Uterus (tissue), 4 donors: Measurements from ENCODE around the gene VIPR2. TPM values are rescaled to one million over a fixed set of nuclear protein-coding genes. Genes with fewer than 3 reads are reported as not detected.

Experiments used
- DNase-seq, 2 donors: peaks; one replicate each; pipeline ENCODE4 v3.0.0-alpha.2; 2019 to 2020
- H3K27ac ChIP-seq, 2 donors: fragments of 200-600 bp; sonication (generic); 1 replicate in 1 of 2; 2 replicates in 1 of 2; pipeline ENCODE4 v1.5.1; 2016 to 2018
- H3K27me3 ChIP-seq, 2 donors: fragments of 200-600 bp; sonication (generic); one replicate each; pipeline ENCODE4 v1.5.1; 2018 to 2019; ENCODE audit warnings: control low read depth in 1 of 2
- H3K36me3 ChIP-seq, 2 donors: fragments of 200-600 bp; sonication (generic); one replicate each; pipeline ENCODE4 v1.5.1; 2019; ENCODE audit warnings: control low read depth in 1 of 2
- H3K4me1 ChIP-seq, 2 donors: fragments of 200-600 bp; sonication (generic); one replicate each; pipeline ENCODE4 v1.5.1; 2018 to 2019; ENCODE audit warnings: control low read depth in 1 of 2
- H3K4me3 ChIP-seq, 2 donors: fragments of 200-600 bp; sonication (generic); 1 replicate in 1 of 2; 2 replicates in 1 of 2; pipeline ENCODE4 v1.5.1; 2018 to 2019; ENCODE audit warnings: mild to moderate bottlenecking in 1 of 2
- H3K9me3 ChIP-seq, 2 donors: fragments of 200-600 bp; sonication (generic); one replicate each; pipeline ENCODE4 v1.5.1; 2019; ENCODE audit warnings: control low read depth in 1 of 2
- POLR2A ChIP-seq, 2 donors: fragments of 450-650 bp; IDR thresholded peaks; one replicate each; pipeline ENCODE4 v1.6.1; 2016; ENCODE audit warnings: antibody characterized with exemption in 2 of 2, mild to moderate bottlenecking in 1 of 2, moderate library complexity in 1 of 2
- intact Hi-C: fragments of 100-400 bp; cut with DNase I; formaldehyde crosslinking; loops from one replicate; pipeline ENCODE4 v1.15.1; 2023; ENCODE audit warnings: low total_unique reads
- total RNA-seq, 4 donors: library from RNA; depleted of rRNA in 3 of 4; stranded (reverse); fragments of >200 nt in 3 of 4; gene quantifications; one replicate each; pipeline versions ENCODE4 v1.1.0 to v1.2.4, GENCODE V29; 2014 to 2023
- TF ChIP-seq, protein P1 (sequence below), 4 experiments: fragments of 200-600 bp in 2 of 4; fragments of 450-650 bp in 2 of 4; sonication (generic) in 2 of 4; IDR thresholded peaks; one replicate each; pipeline ENCODE4 v1.5.1; 2016 to 2019; ENCODE audit warnings: antibody characterized with exemption in 4 of 4, mild to moderate bottlenecking in 2 of 4, moderate library complexity in 1 of 4
- donor health status: DM: yes; HTN: yes; CAD: no.

VIPR2 gene
- total RNA-seq, 4 donors from 2014 or later, result 3.1 to 9.8 (median 4.5) TPM

DNA sequence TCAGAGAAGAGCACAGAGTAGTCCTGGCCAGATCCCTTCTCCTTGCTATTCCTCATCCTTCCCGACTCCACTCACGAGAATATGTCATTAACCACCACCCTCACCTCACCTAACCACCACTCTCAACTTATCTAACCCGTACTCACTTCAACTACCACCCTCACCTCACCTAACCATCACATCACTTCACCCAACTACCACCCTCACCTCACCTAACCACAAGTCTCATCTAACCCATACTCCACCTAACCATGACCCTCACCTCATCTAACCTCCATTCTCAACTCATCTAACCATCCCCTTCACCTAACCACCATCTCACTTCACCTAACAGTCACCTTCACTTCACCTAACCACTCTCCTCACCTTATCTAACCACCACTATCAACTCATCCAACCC is 85.0 kb downstream of the VIPR2 start:
- no peak for TF ChIP-seq POLR2A (IDR thresholded peaks at IDR 0.05)
- TF ChIP-seq, protein P1, sequence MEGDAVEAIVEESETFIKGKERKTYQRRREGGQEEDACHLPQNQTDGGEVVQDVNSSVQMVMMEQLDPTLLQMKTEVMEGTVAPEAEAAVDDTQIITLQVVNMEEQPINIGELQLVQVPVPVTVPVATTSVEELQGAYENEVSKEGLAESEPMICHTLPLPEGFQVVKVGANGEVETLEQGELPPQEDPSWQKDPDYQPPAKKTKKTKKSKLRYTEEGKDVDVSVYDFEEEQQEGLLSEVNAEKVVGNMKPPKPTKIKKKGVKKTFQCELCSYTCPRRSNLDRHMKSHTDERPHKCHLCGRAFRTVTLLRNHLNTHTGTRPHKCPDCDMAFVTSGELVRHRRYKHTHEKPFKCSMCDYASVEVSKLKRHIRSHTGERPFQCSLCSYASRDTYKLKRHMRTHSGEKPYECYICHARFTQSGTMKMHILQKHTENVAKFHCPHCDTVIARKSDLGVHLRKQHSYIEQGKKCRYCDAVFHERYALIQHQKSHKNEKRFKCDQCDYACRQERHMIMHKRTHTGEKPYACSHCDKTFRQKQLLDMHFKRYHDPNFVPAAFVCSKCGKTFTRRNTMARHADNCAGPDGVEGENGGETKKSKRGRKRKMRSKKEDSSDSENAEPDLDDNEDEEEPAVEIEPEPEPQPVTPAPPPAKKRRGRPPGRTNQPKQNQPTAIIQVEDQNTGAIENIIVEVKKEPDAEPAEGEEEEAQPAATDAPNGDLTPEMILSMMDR (IDR thresholded peaks at IDR 0.05), result no peak
- Histone ChIP-seq H3K27me3 (no peaks in the 10 kb centered on the region), H3K4me1 (no peaks in the 10 kb centered on the region), H3K36me3 (no peaks in the 10 kb centered on the region), H3K4me3 (no peak overlapping the region), H3K9me3 (no peaks in the 10 kb centered on the region), H3K27ac (no peak overlapping the region)
- intact Hi-C loops, result no loop called here
- no peak for DNase-seq

DNA sequence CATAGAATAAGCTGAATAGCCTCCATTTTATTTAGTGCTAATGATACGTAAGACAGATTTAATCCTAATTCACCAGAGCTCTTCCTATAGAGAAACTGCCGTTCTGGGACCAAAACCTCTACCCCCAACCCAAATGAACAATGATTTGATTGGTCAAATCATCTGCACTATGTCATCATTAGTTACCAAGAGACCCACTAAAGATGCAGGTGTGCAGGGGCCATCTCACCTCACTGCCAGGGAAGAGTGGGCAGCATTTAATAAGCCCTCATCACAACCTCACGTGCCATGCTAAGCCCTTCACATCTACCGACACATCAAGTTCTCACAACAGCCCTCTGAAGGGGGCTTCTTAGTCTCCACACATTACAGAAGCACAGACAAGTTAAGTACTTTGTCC is 87.0 kb downstream of the VIPR2 start:
- intact Hi-C loops, result no loop called here
- Histone ChIP-seq H3K4me3 (no peak overlapping the region), H3K27me3 (no peaks in the 10 kb centered on the region), H3K36me3 (no peaks in the 10 kb centered on the region), H3K4me1 (no peaks in the 10 kb centered on the region), H3K9me3 (no peaks in the 10 kb centered on the region), H3K27ac (no peak overlapping the region)
- TF ChIP-seq POLR2A (IDR thresholded peaks at IDR 0.05), result no peak
- TF ChIP-seq, protein P1 (IDR thresholded peaks at IDR 0.05), result no peak
- no peak for DNase-seq

DNA sequence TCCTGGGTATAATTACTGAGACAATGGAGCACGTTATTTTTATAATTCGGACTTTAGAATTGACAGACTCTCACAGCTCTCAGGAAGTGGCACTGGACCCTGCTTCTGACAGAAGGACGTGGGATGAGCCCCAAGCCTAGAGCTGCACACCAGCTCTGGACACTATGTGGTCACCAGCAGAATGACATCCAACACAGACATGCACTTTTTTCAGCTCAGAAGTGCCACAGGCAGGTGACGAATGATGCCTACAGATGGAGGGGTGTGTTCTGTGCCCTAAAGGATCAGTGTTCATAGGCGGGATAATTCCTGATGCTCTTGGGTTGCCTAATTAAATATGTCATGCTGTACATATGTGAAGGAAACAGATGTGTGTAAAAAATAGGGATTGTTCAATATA is 87.9 kb downstream of the VIPR2 start:
- no peak for DNase-seq
- TF ChIP-seq, protein P1 (IDR thresholded peaks at IDR 0.05), result no peak
- no peak for TF ChIP-seq POLR2A (IDR thresholded peaks at IDR 0.05)

DNA sequence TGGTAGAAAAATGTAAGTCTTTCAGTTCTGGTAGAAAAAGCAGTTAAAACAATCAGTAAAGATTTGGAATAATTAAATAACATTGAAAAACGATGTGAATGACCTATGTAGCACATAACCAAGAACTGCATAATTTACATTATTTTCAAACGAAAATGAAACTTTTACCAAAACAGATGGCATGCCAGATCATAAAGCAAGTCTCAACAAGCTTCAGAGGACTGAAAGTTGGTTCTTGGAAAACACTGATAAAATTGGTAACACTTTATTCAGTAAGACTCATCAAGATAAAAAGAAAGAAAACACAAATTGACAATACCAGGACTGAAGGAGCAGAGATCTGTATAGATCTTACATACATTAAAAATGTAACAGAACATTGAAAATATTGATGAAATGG is 92.8 kb downstream of the VIPR2 start:
- TF ChIP-seq, protein P1 (IDR thresholded peaks at IDR 0.05), result no peak
- TF ChIP-seq POLR2A (IDR thresholded peaks at IDR 0.05), result no peak
- intact Hi-C loops, result no loop called here
- Histone ChIP-seq H3K27ac (no peak overlapping the region), H3K27me3 (no peaks in the 10 kb centered on the region), H3K36me3 (no peaks in the 10 kb centered on the region), H3K4me1 (no peaks in the 10 kb centered on the region), H3K4me3 (no peak overlapping the region), H3K9me3 (no peaks in the 10 kb centered on the region)
- no peak for DNase-seq

More for the DNA sequence above, 87.9 kb downstream of the VIPR2 start:
- H3K9me3 ChIP-seq, result no peaks in the 10 kb centered on the region
- H3K4me3 ChIP-seq, result no peak overlapping the region
- intact Hi-C loops, result no loop called here
- no peaks in the 10 kb centered on the region for H3K4me1 ChIP-seq
- H3K27me3 ChIP-seq, result no peaks in the 10 kb centered on the region
- no peak overlapping the region for H3K27ac ChIP-seq
- H3K36me3 ChIP-seq, result no peaks in the 10 kb centered on the region

- intact Hi-C loops, result no loop called here
- H3K27ac ChIP-seq, result no peak overlapping the region
- no peaks in the 10 kb centered on the region for H3K4me1 ChIP-seq
- no peak overlapping the region for H3K4me3 ChIP-seq
- no peaks in the 10 kb centered on the region for H3K27me3 ChIP-seq
- TF ChIP-seq, protein P1 (IDR thresholded peaks at IDR 0.05), result no peak
- no peak for TF ChIP-seq POLR2A (IDR thresholded peaks at IDR 0.05)
- no peak for DNase-seq
- H3K36me3 ChIP-seq, result no peaks in the 10 kb centered on the region
- H3K9me3 ChIP-seq, result no peaks in the 10 kb centered on the region
These were observed 94.0 kb downstream of the VIPR2 start for GRCh38 chr7:159050704-159051103.
